ENCODE data around the gene TMEM238L.

DNA sequence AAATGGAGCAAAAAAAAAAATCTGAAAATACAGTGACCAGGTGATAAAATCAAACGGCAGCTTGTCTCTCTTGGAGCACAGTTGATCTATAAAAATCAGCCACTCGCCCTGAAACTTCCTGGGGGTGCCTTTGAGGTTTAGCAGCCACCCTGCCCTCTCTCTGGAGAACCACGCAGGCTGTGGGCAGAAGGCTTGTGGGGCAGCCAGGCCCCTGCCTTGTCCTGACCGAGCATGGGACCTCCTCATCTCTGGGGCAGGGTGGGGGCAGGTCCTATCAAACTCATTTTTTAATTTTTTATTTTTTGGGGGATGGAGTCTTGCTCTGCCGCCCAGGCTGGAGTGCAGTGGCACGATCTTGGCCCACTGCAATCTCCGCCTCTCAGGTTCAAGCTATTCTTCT lies 5.0 kb downstream of the TMEM238L start:
- TF ChIP-seq CTCF (IDR thresholded peaks at IDR 0.05; ENCODE audit: low read length) = no peak
- TF ChIP-seq EZH2 (IDR thresholded peaks at IDR 0.05; ENCODE audit: borderline replicate concordance, low read length) = no peak
